Neutrophil (primary cell): Measurements from ENCODE around the gene SNTG2.

Source experiments
- H3K27ac ChIP-seq: fragments of 200-600 bp; sonication (generic); 2 replicates; pipeline ENCODE4 v1.5.1; 2016; ENCODE audit warnings: mild to moderate bottlenecking, moderate library complexity
- H3K27me3 ChIP-seq: fragments of 200-600 bp; sonication (generic); 2 replicates; pipeline ENCODE4 v1.6.0; 2016; ENCODE audit warnings: mild to moderate bottlenecking
- H3K36me3 ChIP-seq: fragments of 200-600 bp; sonication (generic); 2 replicates; pipeline ENCODE4 v1.5.1; 2017
- H3K4me1 ChIP-seq, 2 experiments: fragments of 200-600 bp in 1 of 2; sonication (generic) in 1 of 2; 1 replicate in 1 of 2; 2 replicates in 1 of 2; pipeline versions ENCODE4 v1.5.1 to v1.6.1; 2013 to 2016; ENCODE audit warnings: low read depth in 1 of 2, low read length in 1 of 2, mild to moderate bottlenecking in 1 of 2, moderate library complexity in 1 of 2; ENCODE audit not compliant: control insufficient read depth in 1 of 2, insufficient read depth in 1 of 2
- H3K4me3 ChIP-seq, 2 experiments: fragments of 200-600 bp in 1 of 2; sonication (generic) in 1 of 2; 1 replicate in 1 of 2; 2 replicates in 1 of 2; pipeline ENCODE4 v1.5.1; 2013 to 2016; ENCODE audit warnings: low read depth in 1 of 2, low read length in 1 of 2, mild to moderate bottlenecking in 1 of 2, moderate library complexity in 1 of 2
- H3K9me3 ChIP-seq: fragments of 200-600 bp; sonication (generic); 2 replicates; pipeline ENCODE4 v1.5.1; 2016
- CTCF ChIP-seq: fragments of 200-600 bp; sonication (generic); IDR thresholded peaks from 2 replicates; pipeline ENCODE4 v1.5.1; 2016; ENCODE audit warnings: antibody characterized with exemption

SNTG2 gene

DNA sequence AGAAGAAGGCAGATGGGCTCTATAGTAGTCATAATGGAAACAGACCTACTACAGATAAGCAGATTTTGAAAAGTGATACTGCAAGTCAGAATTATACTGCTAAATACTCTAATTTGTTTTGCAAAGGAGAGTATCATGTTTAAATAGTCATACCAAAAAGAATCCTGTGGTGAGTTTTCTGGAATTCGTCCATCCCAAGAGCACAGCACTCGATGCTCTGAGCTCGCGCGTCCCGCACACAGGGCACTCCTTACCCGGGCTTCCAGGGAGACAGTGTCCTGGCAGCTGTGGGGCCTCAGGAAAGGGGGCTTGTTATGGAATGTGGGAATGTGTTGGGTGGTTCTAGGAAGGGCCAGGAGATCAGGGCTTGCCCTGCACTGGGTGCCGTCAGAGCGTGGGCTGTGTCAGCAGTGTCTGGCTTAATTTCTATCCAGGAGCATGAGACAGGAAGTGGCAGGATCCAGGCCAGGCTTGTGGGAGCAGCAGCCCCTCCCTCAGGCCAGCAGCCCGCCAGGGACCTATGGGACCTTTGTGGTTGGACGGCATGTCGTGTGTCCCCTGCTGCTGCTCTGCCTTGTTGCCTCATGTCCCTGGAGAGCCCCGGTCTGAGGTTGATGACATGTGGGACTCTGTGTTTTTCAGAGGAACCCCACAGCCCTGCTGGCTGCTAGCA is 269.4 kb downstream of the SNTG2 start:
- no peak overlapping the region for H3K27ac ChIP-seq
- H3K4me3 ChIP-seq, result no peak overlapping the region
- no peaks in the 10 kb centered on the region for H3K4me1 ChIP-seq
- no peak for TF ChIP-seq CTCF
- no peaks in the 10 kb centered on the region for H3K36me3 ChIP-seq
- H3K9me3 ChIP-seq, result no peaks in the 10 kb centered on the region
- no peaks in the 10 kb centered on the region for H3K27me3 ChIP-seq

- Histone ChIP-seq H3K4me1 (no peaks in the 10 kb centered on the region), H3K4me3 (no peak overlapping the region), H3K27ac (no peak overlapping the region), H3K9me3 (no peaks in the 10 kb centered on the region), H3K27me3 (no peaks in the 10 kb centered on the region), H3K36me3 (no peaks in the 10 kb centered on the region)
- TF ChIP-seq CTCF, result no peak
These were observed 271.4 kb downstream of the SNTG2 start for GRCh38 chr2:1222056-1222455.

DNA sequence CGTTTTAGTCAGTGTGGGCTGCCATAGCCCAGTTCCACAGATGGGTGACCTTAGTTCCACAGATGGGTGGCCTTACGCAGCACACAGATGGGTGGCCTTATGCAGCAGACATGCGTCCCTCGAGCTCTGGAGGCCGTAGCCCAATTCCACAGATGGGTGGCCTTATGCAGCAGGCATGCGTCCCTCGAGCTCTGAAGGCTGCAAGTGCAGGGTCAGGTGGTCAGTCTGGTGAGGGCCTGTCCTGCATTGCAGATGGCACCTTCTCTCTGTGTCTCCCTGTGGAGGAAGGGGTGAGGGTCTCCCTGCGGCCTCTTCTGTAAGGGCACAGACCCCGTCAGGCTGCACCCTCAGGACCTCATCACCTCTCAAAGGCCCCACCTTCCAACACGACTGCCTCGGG is 273.1 kb downstream of the SNTG2 start:
- H3K4me3 ChIP-seq, result no peak overlapping the region
- H3K36me3 ChIP-seq, result no peaks in the 10 kb centered on the region
- TF ChIP-seq CTCF, result no peak
- no peak overlapping the region for H3K27ac ChIP-seq
- H3K27me3 ChIP-seq, result no peaks in the 10 kb centered on the region
- no peaks in the 10 kb centered on the region for H3K9me3 ChIP-seq
- no peaks in the 10 kb centered on the region for H3K4me1 ChIP-seq

GRCh38 chr2:1224901-1225300 is 274.3 kb downstream of the SNTG2 start:
- Histone ChIP-seq H3K27me3 (no peaks in the 10 kb centered on the region), H3K27ac (no peak overlapping the region), H3K4me1 (no peaks in the 10 kb centered on the region), H3K36me3 (no peaks in the 10 kb centered on the region), H3K4me3 (no peak overlapping the region), H3K9me3 (no peaks in the 10 kb centered on the region)
- no peak for TF ChIP-seq CTCF

- no peak overlapping the region for H3K4me3 ChIP-seq
- no peak for TF ChIP-seq CTCF
- H3K27ac ChIP-seq, result no peak overlapping the region
- no peaks in the 10 kb centered on the region for H3K9me3 ChIP-seq
- H3K4me1 ChIP-seq, result no peaks in the 10 kb centered on the region
- H3K36me3 ChIP-seq, result no peaks in the 10 kb centered on the region
- no peaks in the 10 kb centered on the region for H3K27me3 ChIP-seq
These were observed 276.1 kb downstream of the SNTG2 start for GRCh38 chr2:1226766-1227165.
